Subcutaneous adipose tissue (tissue), 4 donors: ENCODE results near the gene ENTHD1. TPM values are rescaled to one million over a fixed set of nuclear protein-coding genes. Genes with fewer than 3 reads are reported as not detected.

Source experiments
- CTCF ChIP-seq: fragments of 450-650 bp; IDR thresholded peaks from one replicate; pipeline ENCODE4 v1.5.1; 2016; ENCODE audit warnings: low read depth, mild to moderate bottlenecking, control low read depth, antibody characterized with exemption, moderate library complexity
- total RNA-seq, 4 donors: library from RNA; depleted of rRNA; stranded (reverse); fragments of >200 nt; gene quantifications; one replicate each; pipeline ENCODE4 v1.1.0, GENCODE V29; 2016

ENTHD1 gene
- total RNA-seq, 4 donors from 2014 or later = 0.22 TPM; not detected in 3

- TF ChIP-seq CTCF = no peak
Observed at GRCh38 chr22:39938509-39939111, 45.0 kb upstream of the ENTHD1 start.

DNA sequence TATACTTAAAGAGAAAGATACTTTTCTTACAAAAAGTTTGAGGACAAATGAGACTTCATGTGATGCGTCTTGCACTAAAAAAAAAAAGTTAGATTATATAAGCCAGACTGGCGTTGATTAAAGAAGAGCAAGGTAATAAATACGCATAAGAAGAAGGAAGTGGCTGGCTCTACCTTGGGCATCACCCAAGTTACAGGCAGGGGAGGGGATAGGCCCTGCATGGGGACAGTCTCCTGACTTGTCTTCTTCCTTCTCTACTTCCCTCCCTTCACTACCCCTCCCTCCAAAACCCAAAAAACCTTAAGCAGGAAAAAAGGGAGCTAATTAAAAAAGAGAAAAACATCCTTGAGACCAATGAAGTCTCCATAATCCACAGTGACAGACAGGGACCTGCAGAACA, 44.3 kb upstream of the ENTHD1 start:
- TF ChIP-seq CTCF = no peak

DNA sequence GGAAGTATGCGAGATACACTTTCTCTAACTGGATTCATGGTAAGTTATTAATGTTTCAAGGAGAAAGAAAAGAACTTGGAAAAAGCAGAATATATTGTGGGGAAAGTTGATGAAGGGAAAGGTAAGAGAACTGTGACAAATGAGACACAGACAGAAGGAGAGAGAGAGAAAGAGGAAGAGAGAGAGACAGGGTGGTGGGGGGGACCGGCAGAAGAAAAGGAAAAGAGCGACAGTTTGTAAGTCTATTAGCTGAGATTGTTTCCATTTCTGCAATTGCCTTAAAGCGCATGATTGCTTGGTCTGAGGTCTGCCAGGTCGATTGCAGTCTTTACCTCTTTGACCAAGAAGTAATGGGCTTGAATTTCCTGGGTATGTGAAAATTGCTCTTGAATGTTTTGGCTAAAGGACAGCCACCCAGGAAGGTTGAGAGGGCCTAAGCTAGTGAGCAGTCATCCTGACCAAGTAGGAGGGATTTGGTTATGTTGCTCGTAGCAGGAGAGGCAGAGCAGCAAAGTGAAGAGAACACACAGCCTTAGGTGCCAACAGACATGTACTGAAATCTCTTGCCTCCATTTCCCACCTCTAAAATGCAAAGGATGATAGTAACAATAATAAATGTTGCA, 43.1 kb upstream of the ENTHD1 start:
- TF ChIP-seq CTCF = no peak

GRCh38 chr22:39935612-39936011, 42.1 kb upstream of the ENTHD1 start:
- TF ChIP-seq CTCF = no peak

DNA sequence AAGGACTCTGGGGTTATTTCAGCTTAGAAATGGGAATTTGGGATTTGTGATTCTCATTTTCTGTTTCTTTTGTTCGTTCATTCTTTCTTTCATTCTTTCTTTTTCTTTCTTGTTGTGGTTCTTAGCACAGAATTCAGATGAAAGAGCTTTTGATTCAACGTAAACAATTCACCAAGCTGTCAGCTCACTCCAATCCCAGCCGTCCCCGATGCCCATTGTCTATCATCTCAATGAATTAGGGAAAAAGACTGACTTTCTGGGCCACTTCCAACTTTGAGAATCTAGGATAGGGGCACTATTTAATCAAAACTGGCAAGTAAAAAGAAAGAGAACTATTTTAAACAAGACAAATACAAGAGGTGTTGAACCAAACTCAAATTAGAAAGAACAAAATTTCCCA, 41.6 kb upstream of the ENTHD1 start:
- TF ChIP-seq CTCF = no peak

GRCh38 chr22:39933741-39934140, 40.2 kb upstream of the ENTHD1 start:
- no peak for TF ChIP-seq CTCF

- TF ChIP-seq CTCF = no peak
Observed at GRCh38 chr22:39932918-39933649, 39.5 kb upstream of the ENTHD1 start.
